Globus pallidus (tissue), 1 donor: ENCODE data around the gene SAE1.
A peak's percentile ranks its signal among the peaks of the same experiment; 100 is the strongest.
"Not testable (repeated sequence)": the region's sequence is repeated elsewhere in the genome, so short reads cannot be mapped to it uniquely, and the experiment has no call there.

ENCODE experiments used
- DNase-seq: peaks from one replicate; pipeline ENCODE4 v3.0.0-alpha.2; 2015; ENCODE audit warnings: low spot score

The SAE1 gene

DNA sequence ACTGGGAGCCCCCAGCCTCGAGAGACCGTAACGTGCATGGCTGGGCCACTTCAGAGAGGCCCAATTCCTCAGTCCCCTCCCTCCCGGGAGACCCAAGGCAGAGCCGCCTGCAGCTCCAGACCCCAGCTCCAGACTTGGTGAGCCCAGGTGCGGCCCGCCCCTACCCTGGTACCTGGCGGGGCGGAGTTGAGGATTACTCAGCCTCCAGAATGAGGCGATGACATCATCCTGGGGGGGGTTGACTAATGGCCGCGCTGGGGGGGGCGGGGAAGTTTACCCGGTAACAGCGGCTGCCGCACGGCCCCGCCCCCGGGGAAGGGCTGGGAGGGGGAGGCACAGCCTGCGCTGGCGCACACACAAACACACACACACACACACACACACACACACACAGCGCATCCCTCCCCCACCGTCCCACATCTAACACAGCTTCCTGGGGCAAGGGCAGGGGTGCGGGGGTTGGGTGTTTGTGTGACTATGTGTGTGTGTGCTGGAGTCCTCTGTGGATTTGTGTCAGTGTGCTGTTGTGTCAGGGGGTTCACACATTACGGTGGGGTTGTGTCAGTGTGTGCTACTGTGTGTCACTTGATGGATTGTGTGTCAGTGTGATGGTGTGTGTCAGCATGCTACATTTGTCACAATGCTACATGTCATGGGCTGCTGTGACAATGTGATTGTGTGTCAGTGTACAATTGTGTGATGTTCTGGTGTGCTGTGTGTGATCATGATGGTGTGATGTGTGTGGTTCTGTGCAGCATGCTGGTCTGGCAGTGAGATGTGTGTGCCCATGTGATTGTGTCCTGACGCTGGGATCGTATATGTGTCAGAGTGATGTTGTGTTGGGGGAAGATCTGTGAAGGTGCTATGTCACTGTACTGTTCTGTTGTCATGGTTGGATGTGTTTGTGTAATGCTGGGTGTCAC lies 110.6 kb downstream of the SAE1 start:
- no peak for DNase-seq

DNA sequence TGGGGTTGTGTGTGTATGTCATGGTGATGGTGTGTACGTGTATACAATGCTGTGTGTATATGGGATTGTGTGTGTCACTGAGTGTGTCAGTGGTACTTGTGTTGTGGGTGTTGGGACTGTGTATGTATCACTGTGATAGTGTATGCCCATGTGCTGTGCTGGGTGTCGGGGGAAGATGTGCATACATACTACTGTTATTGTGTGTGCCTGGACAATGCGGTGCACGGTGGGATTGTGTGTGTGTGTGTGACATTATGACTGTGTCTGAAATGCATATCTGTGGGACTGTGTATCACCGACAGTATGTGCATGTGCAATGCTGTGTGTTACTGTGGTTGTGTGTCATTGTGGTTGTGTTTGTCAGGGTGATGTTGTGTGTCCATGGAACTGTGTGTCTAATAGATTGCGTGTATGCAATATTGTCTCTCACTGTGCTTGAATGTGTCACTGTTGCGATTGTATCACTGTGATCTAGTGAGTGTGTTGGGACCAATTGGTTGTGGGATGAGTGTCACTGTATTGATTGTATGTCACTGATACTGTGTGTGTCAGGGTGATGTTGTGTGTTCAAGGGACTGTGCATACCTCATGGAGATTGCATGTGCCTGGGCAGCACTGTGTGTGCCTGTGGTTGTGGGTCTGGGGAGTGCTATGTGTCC lies 111.4 kb downstream of the SAE1 start:
- DNase-seq, result no peak

DNA sequence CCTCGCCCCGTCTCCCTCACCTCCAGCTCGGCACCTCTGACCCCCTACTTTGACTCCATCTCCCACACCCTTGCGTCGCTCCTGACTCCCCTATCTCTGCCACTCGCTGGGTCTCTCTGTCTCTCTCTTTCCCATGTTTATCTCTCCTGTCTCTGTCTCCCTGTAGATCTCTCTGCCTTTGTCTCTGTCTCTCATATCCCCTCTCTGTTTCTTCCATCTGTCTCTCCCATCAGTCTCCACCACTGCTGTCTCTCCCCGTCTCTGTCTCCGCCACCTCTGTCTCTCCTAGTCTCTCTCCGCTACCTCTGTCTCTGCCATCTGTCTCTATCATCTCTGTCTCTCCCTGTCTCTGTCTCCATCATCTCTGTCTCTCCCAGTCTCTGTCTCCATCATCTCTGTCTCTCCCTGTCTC lies 112.7 kb downstream of the SAE1 start:
- DNase-seq, result no peak

DNA sequence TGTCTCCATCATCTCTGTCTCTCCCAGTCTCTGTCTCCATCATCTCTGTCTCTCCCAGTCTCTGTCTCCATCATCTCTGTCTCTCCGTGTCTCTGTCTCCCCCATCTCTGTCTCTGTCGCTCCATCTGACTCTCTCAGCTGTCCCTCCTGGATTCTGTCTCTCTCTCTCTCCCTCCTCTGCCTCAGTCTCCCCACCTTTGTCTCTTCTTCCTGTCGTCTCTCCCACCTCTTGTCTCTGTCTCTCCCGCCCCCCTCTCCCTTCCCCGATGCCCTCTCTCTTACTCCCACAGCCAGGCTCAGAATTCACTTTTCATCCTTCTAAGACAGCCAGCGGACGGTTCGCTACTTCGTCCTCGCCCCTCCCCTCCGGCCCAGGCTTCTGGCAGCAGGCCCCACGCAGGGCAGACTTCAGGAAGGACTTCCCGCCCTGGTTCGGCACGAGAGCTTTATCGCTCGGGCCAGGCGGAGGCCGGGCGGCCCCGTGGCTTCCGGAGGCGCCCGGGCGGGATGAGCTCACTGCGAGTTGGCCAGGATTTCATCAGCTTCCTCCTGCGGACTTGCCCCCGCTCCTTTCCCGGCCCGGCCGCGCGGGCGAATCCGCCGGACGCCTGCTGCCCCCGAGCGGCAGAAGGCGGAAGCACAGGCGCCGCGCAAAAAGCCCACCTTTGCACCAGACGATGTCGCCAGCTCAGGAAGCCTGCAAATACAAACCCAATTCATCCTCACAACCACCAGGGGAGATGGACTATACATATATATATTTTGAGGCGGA lies 113.3 kb downstream of the SAE1 start:
- DNase-seq, result peak; percentile 82

DNA sequence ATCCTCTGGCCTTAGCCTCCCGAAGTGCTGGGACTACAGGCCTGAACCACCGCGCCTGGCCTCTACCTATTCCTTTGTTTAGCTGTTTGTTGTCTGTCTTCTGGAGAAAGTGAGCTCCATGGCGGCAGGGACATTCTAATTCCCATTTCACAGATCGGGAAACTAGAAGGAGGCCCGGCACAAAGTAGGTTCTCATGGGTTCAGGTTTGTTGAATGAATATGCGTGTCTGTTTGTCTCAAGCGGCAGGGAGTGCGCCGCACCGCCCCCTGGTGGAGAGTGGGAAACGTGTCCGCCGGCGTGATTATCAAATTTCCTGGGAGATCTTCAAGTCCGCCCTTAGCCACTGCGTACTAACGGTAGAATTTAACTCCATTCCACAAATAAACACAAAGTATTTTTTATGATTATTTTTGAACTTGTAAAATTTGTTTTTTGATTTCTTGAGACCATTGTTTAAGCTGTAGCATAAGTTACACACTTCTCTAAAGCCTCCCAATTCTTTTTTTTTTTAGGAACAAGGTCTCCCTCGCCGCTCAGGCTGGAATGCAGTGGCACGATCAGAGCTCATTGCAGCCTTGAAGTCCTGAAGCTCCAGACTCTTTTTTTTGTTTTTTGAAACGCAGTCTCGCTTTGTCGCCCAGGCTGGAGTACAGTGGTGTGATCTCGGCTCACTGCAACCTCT lies 116.8 kb downstream of the SAE1 start:
- DNase-seq, result no peak

DNA sequence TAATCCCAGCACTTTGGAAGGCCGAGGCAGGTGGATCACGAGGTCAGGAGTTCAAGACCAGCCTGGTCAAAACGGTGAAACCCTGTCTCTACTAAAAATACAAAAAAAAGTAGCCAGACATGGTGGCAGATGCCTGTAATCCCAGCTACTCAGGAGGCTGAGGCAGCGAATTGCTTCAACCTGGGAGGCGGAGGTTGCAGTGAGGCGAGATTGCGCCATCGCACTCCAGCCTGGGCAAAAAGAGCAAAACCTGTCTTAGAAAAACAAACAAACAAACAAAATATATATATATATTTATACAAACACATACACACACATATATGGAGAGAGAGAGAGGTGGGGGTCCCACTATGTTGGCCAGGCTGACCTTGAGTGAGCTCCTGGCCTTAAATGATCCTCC lies 122.4 kb downstream of the SAE1 start:
- DNase-seq, result not testable (repeated sequence)

DNA sequence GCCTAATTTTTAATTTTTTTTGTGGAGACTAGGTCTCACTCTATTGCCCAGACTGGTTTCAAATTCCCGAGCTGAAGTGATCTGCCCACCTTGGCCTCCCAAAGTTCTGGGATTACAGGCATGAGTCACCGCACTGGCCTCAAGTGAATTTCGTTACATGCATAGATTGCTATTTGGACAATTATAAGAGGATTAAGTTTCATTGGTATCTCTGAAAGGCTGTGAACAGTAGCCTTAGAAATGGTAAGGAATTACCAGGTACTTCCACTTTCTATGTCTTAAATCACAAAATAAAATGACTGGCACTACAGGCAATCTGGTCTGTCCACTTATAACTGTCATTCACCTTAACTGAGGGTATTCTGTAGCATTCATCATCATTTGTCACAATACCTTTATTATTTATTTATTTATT lies 122.8 kb downstream of the SAE1 start:
- no peak for DNase-seq

DNA sequence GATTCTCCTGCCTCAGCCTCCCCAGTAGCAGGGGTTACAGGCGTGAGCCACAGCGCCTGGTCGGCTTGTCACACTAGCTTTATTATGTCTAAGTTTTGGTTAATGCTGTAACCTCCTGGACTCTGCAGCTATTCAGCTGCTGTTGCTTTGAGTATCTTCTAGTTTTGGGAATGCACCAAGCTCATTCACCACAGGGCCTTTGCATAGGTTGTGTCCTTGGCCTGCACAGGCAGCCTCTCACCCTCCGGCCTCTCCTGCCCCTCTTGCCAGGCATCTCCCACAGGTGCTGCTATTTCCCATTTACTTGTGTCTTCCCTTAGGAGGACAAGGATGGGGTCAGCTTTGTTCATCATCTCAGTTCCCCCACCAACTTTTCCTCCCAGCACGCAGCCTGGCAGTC lies 123.3 kb downstream of the SAE1 start:
- no peak for DNase-seq

DNA sequence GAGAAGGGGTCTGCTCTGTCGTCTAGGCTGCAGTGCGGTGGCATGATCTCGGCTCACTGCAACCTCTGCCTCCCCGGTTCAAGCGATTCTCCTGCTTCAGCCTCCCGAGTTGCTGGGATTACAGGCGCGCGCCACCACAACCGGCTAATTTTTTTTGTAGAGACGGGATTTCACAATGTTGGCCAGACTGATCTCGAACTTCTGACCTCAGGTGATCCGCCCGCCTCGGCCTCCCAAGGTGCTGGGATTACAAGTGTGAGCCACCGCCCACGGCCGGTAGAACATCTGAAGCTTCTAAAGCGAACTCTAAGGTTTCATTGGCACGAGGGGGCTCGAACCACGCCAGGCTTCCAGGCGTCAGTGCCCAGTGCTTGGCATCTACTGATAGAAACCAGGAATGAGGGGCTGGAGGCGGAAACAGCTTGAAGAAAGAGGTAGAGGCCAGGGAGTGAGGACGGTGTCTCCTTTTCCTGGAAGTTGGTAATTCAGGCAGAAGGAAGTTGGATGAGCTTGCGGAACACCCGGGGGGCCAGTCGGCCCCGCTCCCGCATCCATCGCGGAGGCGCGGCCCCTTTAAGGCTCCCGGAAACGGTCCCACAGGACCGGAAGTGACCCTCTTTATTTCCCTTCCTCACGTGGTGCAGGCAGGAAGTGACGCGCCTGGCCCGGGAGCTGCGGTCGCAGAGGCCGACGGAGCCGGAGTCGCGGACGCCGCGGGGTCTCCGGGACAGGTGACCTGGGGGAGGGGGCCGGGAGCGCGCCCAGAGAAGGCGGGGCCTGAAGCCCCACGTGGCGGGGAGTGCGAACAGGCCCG lies 125.5 kb downstream of the SAE1 start, which contains the start of gene CCDC9:
Gene CCDC9, plus strand, starts transcription at position 647 of the 814 bp plus-strand sequence. CDS start 1,876 bp downstream, outside the sequence.
- DNase-seq, result peak; percentile 95

DNA sequence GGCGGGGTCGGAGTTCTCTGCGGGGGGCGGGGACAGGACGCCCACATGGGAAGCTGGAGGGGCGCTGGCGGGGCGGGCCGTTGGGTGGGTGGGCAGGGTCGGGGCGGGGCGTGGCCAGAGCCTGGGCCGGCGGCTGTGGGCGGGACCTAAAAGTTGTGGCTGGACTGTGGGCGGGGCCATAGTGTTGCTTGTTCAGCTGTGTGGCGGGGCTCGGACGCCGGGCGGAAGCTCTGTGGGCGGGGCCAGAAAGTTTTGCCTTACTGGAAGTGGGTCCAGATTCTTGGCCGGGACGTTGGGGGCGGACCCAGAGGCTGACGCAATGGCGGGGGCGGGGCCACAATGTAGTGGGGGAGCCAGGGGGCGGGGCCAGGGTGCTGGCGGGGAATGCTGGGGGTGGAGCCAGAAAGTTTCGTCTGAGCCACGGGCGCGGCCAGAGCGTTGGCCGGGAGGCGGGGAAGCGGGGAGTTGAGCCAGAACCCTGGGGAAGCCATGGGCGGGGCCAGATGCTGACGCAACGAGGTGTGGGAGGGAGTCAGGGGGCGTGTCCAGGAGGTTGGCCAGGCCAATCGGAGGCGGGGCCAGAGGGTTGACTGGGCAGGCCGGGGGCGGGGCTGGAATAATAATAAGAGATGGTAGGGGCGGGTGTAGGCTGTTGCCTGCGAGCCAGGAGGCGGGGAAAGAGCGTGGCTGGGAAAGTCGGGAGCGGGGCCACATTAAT lies 126.2 kb downstream of the SAE1 start:
- peak; percentile 99 for DNase-seq

DNA sequence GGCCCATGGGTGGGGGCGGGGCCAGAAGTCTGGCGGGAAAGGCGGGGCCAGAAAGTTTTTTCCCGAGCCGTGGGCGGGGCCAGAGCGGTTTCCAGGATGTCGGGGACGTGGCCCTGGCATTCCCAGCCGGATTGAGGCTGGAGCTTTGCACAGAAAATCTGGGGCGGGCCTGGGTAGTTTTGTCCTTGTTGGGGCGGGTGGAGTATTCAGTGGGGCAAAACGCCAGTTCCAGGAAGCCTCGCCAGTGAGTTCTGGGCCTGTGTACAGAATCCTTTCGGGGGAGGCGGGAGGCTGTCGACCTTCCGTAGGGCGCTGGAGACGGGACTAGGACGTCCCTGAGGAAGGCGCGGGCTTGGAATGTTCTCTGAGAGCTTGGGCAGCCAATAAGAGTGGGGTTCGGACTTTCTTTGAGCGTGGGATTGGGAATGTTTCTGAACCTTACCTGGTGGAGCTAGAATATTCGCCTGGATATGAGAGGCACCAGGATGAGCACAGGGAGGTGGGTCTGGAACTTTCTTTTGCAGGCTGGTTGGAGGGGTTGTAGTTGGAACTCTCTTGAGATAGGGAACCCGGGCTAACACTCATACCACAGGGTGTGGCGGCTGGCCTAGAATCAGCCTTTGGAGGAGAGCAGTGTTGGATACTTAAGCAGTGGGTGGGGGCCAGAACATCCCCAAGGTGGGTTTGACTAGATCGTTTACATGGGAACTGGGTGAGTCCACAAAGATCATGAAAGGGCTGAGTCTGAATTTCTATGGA lies 127.0 kb downstream of the SAE1 start:
- DNase-seq, result no peak

DNA sequence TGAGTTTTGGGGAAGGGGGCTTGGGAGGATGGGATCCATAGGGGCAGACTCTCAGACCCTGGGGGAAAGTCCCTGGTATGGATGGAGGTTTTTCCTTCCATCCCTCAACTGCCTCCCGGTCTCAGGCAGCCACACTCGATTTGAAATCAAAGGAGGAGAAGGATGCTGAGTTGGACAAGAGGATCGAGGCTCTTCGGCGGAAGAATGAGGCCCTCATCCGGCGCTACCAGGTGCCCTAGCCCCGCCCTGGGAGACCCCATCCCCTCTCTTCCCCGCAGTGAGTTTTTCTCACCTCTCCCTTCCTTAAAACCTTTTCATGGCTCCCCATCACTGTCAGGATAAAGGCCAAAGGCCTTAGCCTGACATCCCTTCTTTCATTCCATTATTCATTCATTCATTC lies 127.8 kb downstream of the SAE1 start:
- DNase-seq, result no peak

DNA sequence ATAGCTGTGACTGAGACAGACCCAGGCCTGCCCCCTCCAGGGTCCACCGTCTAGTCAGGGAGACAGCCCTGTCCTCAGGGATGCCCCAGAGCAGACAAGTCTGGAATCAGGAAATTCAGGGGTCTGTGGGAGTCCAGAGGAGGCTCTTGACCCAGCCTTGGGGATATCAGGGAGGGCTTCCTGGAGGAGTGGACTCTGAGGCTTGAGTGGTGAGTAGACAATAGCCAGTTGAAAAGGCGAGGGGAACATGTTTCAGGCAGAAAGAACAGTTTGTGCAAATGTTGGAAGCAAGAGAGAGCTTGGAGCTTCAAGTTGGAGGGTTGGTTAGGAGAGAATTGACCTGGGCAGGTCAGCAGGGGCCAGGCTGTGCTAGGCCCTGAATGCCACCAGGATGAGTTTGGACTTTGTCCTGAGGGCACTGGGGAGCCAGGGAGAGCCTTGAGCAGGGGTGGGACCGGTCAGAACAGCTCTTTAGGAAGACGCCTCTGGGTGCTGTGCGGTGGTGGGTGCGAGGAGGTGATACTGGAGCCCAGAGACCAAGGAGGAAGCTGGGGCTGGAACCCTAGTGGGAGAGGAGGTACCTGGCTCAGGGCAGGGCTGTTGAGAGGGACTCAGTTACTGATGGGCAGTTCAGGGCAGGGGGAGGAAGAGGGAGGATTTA lies 128.4 kb downstream of the SAE1 start:
- no peak for DNase-seq
